Mononuclear cell (primary cell): ENCODE data around the gene TF. TPM values are rescaled to one million over a fixed set of nuclear protein-coding genes. Genes with fewer than 3 reads are reported as not detected.

Source experiments
- H3K27me3 ChIP-seq: 2 replicates; pipeline ENCODE4 v1.6.0; 2011; ENCODE audit warnings: low read length, control low read depth; ENCODE audit not compliant: insufficient read depth
- H3K4me1 ChIP-seq: 2 replicates; pipeline ENCODE4 v1.5.1; 2011; ENCODE audit warnings: mild to moderate bottlenecking, low read length, control low read depth; ENCODE audit not compliant: insufficient read depth
- H3K4me3 ChIP-seq: 2 replicates; pipeline ENCODE4 v1.5.1; 2011; ENCODE audit warnings: mild to moderate bottlenecking, low read length, moderate library complexity
- H3K9me3 ChIP-seq: 2 replicates; pipeline ENCODE4 v1.5.1; 2011; ENCODE audit warnings: low read depth, mild to moderate bottlenecking, control low read depth, low read length
- total RNA-seq: library from RNA; depleted of rRNA; stranded (reverse); fragments of >200 nt; gene quantifications from one replicate; pipeline ENCODE4 v1.2.3, GENCODE V29; 2012

Gene TF
- total RNA-seq, 1 donor, result not detected

DNA sequence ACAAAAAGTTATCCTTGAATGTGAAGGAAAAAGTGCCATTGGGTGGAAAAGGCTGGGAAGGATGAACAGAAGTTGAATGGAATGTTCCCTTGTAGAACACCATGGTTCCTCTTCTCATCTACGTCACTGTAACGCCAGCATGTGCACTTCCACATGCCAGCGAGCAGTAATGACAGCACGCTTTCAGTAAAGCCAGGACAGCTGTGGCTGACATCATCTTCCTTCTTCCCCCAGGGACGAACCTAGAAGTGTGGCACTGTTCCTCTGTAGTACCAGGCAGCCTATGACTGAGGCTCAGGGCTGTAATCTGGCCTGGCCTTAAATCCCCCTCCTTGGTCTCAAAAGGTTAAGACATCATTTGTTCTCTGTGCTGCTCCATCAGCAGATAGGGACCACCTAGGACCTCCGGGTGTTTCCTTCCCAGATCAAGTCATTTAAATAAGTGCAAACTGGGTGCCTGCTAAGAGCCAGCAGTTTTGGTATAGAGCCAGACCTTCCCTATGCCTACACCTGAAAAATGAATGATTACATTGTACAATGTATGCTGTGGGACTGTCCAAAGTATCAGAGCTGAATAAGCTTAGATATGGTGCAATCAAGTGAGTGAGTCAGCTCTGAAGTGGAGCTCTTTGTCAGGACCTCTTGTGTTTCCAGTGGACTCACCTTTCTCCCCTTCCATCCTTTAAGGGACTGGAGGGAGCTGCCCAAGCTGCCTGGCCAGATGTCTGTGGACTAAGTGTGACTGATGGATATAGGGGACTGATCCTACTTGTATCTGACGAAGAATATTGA, 53.8 kb downstream of the TF start:
- peaks cover 9% of the 10 kb centered on the region for H3K27me3 ChIP-seq
- H3K4me3 ChIP-seq, result no peak overlapping the region

GRCh38 chr3:133803469-133803868, 57.3 kb downstream of the TF start:
- peaks cover 9% of the 10 kb centered on the region for H3K27me3 ChIP-seq

More for the DNA sequence above, 53.8 kb downstream of the TF start:
- peaks cover under 1% of the 10 kb centered on the region for H3K4me1 ChIP-seq
- no peaks in the 10 kb centered on the region for H3K9me3 ChIP-seq

GRCh38 chr3:133804896-133805295, 58.7 kb downstream of the TF start:
- Histone ChIP-seq H3K9me3 (no peaks in the 10 kb centered on the region), H3K27me3 (no peaks in the 10 kb centered on the region), H3K4me1 (peaks cover 16% of the 10 kb centered on the region), H3K4me3 (no peak overlapping the region)

More at GRCh38 chr3:133803469-133803868, 57.3 kb downstream of the TF start:
- H3K4me1 ChIP-seq, result peaks cover 16% of the 10 kb centered on the region
- no peaks in the 10 kb centered on the region for H3K9me3 ChIP-seq
- no peak overlapping the region for H3K4me3 ChIP-seq

DNA sequence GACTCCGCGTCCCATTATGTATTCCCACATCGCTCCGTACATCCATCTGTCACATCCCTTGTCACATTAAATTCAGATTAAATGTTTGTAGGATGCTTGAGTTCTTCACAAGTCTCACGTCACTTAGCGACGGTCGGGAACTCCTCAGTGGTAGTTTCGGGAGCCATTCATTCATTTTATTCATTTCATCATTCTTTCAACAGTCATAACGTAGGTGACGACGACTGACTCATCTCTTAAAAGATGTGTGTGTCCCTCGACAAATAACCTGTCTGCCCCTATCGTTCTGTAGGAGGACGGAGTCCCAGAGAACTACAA, 59.1 kb downstream of the TF start:
- H3K9me3 ChIP-seq, result no peaks in the 10 kb centered on the region
- H3K4me1 ChIP-seq, result peaks cover 16% of the 10 kb centered on the region
- no peaks in the 10 kb centered on the region for H3K27me3 ChIP-seq
- H3K4me3 ChIP-seq, result peak overlapping the region; percentile 87

DNA sequence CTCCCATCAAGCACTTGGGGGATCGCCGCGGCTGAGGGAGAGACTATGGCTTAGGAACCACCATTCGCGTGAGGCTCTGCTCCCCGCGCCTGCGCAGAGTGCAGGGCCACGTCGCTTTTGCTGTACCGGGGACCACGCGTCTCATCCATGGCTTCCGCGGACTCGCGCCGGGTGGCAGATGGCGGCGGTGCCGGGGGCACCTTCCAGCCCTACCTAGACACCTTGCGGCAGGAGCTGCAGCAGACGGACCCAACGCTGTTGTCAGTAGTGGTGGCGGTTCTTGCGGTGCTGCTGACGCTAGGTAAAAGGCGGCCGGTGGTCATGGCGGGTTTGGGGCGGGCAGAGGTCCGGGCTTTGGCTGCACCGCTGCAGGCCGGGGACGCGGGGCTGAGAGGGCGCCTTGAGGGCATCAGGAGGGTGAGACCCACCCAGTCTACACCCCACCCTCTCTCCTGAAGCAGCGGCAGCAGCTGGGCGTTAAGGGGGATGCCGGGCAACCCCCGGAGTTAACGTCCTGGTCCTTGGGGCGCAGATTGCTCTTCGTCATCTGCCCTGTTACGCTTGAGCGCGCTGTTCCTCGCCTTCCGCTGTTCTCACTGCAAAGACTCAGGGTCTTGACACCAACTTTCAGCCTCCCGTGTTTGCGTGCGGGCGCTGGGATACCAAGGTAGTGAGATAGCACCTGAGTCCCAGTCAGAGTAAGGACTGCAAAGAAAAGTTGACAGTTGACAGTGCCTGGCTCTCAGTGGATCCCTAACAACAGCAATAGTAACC, 59.7 kb downstream of the TF start, which contains the start of gene SRPRB:
SRPRB (plus strand) TSS at position 114 of the 774 bp plus-strand sequence; CDS start at position 148, 34 bp downstream.
- Histone ChIP-seq H3K9me3 (no peaks in the 10 kb centered on the region), H3K4me1 (peaks cover 16% of the 10 kb centered on the region), H3K4me3 (peak within 1 kb of the TSS; percentile 87)

DNA sequence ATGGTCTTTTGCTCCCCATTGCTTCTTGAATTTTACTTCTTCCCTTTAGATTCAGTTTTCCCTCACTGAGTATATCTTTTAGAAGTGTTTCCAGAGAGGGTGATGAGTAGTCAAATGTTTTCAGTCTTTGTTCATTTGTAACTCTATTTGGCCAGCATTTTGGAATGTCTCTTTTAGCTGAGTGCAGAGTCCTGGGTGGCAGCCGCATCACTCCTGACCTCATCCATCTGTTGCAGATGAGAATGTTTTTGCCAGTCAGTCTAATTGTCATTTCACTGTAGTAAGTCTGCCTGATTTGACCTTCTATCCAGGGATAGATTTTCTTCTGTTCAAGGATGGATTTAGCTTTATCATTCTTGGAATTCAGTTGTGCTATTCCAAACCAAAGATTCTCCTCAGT, 66.7 kb downstream of the TF start:
- no peak overlapping the region for H3K4me3 ChIP-seq
- H3K9me3 ChIP-seq, result no peaks in the 10 kb centered on the region
- H3K4me1 ChIP-seq, result no peaks in the 10 kb centered on the region
- no peaks in the 10 kb centered on the region for H3K27me3 ChIP-seq

More for the DNA sequence above, 59.7 kb downstream of the TF start, which contains the start of gene SRPRB:
- H3K27me3 ChIP-seq, result no peaks in the 10 kb centered on the region

- H3K4me1 ChIP-seq, result no peaks in the 10 kb centered on the region
- no peaks in the 10 kb centered on the region for H3K9me3 ChIP-seq
- no peaks in the 10 kb centered on the region for H3K27me3 ChIP-seq
- H3K4me3 ChIP-seq, result no peak overlapping the region
These were observed 69.2 kb downstream of the TF start for GRCh38 chr3:133815386-133815785.

GRCh38 chr3:133820129-133820528, 73.9 kb downstream of the TF start:
- Histone ChIP-seq H3K27me3 (no peaks in the 10 kb centered on the region), H3K4me1 (no peaks in the 10 kb centered on the region), H3K4me3 (no peak overlapping the region), H3K9me3 (no peaks in the 10 kb centered on the region)

DNA sequence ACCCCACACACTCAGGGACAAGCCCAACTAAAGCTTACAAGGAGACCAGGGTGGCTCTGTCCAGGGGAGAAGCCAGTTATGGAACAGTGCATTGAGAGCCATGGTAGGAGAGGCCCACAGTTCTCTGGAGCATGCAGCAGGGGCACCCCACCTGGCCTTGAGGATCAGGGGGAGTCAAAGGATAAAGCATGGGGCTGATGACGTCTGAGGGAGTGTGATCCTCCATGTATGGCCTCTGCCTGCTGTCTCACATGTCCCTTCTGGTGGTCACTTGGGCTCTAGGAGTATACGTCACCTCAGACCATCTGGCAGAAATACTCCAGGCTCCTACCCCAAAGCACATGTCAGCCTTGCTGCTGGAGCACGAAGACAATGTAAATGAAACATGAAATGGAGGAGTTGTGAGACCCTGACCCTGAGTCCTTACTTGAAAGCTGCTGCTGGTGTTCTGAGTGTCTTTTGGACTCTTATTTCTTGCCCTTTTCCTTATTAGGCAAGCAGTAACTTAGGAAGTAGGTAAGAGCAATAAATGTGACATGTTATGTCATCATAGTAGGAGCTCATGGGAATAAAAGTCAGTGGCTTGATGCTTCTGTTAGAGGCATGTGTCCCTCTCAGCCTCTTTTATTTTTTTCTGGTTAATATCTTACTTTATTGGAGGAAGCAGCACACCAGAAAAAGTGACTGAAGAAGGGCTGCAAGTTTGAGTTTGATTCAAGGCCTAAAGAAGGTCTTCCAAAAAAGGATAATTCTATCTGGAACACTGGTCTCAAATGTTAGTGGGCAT, 74.9 kb downstream of the TF start:
- no peaks in the 10 kb centered on the region for H3K4me1 ChIP-seq
- no peak overlapping the region for H3K4me3 ChIP-seq
- H3K9me3 ChIP-seq, result no peaks in the 10 kb centered on the region
- H3K27me3 ChIP-seq, result no peaks in the 10 kb centered on the region

GRCh38 chr3:133821767-133822638, 75.8 kb downstream of the TF start:
- H3K27me3 ChIP-seq, result no peaks in the 10 kb centered on the region
- H3K4me1 ChIP-seq, result no peaks in the 10 kb centered on the region
- no peak overlapping the region for H3K4me3 ChIP-seq
- no peaks in the 10 kb centered on the region for H3K9me3 ChIP-seq

- H3K27me3 ChIP-seq, result no peaks in the 10 kb centered on the region
- no peaks in the 10 kb centered on the region for H3K9me3 ChIP-seq
- no peak overlapping the region for H3K4me3 ChIP-seq
- H3K4me1 ChIP-seq, result no peaks in the 10 kb centered on the region
These were observed 78.8 kb downstream of the TF start for GRCh38 chr3:133824961-133825485.

GRCh38 chr3:133825969-133826727, 80.0 kb downstream of the TF start:
- Histone ChIP-seq H3K4me1 (no peaks in the 10 kb centered on the region), H3K9me3 (no peaks in the 10 kb centered on the region), H3K4me3 (no peak overlapping the region), H3K27me3 (no peaks in the 10 kb centered on the region)

DNA sequence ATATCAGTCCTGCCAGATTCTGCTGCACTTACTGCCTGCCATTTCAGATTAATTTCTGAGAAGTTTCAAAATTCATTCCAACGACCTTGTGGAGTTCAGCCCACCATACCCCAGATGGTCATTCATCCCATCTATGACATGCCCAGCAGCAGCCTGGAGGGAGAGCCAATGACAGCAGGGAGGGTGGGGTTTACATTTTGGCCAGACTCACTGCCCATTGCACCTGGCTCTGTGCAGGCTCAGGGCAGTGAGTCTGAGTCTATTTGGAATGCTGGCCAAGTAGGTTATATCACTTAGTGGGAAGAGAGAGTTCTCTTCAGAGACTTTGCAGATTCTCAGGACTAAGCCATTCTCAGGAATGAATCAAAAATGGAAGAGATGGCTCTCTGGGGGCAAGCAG, 80.9 kb downstream of the TF start:
- Histone ChIP-seq H3K4me3 (no peak overlapping the region), H3K4me1 (no peaks in the 10 kb centered on the region), H3K9me3 (no peaks in the 10 kb centered on the region), H3K27me3 (no peaks in the 10 kb centered on the region)
